ENCODE measurements around the gene UPF2.

DNA sequence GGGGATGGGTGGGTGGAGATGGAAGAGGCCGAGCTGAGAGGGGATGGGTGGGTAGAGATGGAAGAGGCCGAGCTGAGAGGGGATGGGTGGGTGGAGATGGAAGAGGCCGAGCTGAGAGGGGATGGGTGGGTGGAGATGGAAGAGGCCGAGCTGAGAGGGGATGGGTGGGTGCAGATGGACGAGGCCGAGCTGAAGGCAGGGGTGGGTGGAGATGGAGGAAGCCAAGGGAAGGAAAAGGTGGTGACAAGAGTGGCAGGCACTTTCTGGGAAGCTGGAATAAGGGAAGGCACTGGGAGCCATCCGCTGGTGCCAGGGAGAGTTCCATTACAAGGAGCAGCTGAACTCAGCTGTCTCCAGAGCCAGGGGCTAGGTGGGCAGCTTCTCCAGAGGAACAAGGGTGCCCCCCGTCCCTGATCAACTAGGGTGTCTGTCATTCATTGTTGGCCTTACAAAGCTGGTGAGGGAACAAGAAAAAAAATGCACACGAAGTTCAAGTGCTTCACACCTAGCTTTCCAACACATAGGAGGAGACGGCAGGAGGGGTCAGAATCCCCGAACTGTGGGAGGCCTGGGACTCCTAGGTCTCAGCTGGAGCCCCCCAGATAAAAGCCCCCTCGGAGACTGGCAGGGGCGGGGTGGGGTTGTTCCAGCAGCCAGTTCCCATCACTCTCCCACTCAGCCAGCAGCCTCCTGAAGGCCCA is 157.0 kb downstream of the UPF2 start:
- TF ChIP-seq POLR2A (IDR thresholded peaks at IDR 0.05; ENCODE audit: extremely low read depth, insufficient read length) = no peak
- TF ChIP-seq, protein P1, sequence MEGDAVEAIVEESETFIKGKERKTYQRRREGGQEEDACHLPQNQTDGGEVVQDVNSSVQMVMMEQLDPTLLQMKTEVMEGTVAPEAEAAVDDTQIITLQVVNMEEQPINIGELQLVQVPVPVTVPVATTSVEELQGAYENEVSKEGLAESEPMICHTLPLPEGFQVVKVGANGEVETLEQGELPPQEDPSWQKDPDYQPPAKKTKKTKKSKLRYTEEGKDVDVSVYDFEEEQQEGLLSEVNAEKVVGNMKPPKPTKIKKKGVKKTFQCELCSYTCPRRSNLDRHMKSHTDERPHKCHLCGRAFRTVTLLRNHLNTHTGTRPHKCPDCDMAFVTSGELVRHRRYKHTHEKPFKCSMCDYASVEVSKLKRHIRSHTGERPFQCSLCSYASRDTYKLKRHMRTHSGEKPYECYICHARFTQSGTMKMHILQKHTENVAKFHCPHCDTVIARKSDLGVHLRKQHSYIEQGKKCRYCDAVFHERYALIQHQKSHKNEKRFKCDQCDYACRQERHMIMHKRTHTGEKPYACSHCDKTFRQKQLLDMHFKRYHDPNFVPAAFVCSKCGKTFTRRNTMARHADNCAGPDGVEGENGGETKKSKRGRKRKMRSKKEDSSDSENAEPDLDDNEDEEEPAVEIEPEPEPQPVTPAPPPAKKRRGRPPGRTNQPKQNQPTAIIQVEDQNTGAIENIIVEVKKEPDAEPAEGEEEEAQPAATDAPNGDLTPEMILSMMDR (IDR thresholded peaks at IDR 0.05; ENCODE audit: low read depth, low read length) = no peak

Data from NB4 (cell line).